NCI-H1105 (cell line): ENCODE measurements around the gene PRPS2.
A peak's percentile ranks its signal among the peaks of the same experiment; 100 is the strongest.

Experiments used
- DNase-seq: peaks from one replicate; lab custom pipeline; 2025; lab: John Stamatoyannopoulos, UW

The PRPS2 gene

DNA sequence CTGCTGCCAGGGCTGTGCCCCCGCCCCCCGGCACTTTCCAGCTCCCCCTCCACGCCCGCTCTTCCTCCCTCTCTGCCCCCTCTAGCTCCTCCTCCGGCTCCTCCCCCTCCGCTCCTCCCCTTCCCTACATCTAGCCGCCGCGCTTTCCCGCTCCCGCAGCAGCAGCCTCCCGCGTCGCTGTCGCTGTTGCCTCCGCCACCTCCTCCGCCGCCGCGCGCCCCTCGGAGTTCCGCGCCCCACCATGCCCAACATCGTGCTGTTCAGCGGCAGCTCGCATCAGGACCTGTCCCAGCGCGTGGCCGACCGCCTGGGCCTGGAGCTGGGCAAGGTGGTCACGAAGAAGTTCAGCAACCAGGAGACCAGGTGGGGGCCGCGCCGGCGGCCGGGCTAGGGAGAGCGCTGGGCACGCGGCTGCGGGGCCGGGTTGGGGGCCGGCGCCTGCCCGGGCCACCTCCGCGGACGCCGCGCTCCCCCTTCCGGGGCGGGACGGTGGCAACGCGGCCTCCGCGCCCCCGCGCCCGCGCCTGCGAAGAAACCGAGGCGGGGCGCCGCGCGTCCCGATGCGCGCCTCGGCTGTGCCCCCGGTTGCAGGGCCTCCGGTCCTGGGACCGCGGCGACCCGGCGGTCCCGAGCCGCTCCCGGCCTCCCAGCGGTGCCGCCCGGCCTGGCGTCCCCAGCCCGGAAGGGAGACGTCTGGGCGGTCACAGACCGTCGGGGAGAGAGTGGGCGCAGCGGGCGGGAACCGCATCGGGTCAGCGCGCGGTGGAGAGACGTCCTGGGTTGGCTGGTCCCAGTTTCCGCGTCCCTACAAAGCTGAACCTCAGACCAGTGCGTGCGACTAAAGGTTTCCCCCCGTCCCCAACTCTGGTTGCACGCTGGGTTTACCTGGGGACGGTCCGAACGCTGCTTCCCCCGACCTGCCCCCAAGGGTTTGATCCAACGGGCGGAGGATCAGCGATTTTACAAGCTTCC, at the start of gene PRPS2:
Gene PRPS2, plus strand, starts transcription at position 156 of the 972 bp plus-strand sequence. Its CDS starts 86 bp downstream, at position 242.
- peak; percentile 57 for DNase-seq

DNA sequence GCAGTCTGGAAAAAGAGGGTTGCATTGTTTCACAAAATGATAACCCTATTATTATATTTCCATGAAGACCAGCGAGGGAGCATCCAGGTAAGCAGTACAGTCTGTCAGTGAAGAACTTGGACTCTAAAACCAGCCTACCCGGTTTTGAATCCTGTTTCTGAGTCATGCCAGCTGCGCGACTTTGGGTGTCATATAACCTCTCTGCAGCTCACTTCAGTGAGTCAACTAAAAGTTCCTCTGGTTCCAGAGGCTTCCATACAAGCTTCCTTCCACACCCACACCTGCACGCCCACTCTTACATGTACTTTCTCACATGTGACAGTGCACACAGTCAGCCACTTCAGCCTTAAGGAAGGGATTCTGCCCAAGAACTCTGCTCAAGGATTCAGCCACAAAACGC, 49.8 kb upstream of the PRPS2 start:
- no peak for DNase-seq

DNA sequence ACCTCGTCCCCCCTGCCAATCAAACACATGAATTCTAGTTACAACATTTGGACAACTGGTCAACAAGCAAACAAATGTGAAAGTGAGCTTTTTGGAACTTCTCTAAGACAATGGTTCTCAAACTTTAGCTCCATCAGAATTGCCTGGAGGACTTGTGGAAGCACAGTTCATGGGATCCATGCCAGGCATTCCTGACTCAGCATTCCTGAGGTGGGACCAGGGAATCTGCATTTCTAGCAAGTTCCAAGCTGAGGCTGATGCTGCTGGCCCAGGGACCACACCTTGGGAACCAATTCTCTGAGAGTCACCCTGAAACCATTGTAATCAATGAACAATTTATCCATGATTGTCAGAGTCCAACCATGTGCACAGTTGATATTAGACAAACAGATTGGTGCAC, 43.8 kb upstream of the PRPS2 start:
- DNase-seq, result no peak

DNA sequence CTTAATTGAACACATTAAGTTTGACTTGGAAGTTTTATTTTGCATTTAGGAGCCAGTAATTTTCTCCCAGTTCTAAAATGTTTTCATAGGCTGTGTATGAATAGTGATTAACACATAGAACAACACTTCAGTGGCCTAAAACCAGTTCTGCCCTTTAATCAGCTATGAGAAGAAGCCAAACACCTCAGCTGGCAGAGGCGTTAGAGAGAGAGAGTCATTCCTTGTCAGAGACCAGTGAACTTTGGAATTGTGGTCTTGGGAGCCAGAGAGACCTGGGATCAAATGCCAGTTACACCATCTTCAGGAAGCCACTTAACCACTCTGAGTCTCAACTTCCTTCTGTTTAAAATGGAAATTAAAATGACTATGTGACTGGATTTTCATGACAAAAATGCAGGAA, 39.3 kb upstream of the PRPS2 start:
- DNase-seq, result no peak

DNA sequence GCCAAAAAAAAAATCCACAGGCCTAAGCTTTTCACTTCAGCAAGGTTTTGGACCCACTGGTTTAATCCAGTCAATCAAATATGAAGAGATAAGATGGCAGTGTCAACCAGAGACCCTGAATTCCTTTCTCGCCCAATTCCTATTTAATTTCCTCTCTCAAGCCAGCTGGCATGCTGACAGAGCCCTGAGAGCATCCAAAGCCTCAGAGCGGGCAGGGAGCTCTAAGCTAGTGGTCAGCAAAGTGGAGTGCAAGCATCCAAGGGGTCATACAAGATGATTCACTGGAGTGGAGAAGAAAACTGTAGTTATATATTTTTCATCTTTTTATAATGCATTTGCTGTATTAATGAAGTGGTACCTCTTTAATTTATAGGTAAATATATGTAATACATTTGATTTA, 37.8 kb upstream of the PRPS2 start:
- DNase-seq, result no peak

DNA sequence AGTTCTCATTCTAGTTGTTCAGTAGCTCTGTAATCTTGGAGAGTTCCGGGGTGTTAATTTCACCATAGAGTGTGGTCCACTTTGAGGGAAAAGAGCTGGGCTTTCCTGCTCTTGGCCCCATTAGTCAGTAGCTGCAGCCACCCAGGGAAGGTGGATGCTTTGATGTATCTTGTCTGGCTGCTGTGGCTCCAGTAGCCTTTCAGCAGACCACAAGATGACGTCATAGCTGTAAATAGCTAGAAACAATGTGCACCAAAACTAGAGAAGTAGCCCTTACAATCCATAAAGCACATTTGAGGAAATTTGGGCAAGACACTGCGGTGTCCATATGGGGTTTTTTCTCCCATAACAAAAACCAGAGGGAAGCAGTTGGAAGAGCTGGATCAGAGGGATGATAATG, 32.9 kb upstream of the PRPS2 start:
- DNase-seq, result no peak

DNA sequence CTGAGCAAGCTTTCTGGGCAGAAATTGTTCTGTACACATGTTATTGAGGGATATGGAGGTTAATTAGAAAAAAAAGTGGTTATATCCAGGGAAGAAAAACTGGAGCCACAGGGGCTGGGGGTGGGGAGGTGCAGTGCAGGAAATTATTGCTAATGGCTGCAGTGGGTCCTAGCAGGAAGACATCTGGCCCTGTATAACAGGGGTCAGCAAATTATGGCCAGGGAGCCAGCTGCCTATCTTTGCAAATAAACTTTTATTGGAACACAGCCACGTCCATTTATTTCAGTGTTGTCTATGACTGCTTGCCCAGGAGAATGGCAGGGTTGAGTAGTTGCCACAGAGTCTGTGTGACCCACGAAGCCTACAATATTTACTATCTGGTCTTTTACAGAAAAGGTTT, 23.4 kb upstream of the PRPS2 start:
- peak; percentile 9 for DNase-seq

DNA sequence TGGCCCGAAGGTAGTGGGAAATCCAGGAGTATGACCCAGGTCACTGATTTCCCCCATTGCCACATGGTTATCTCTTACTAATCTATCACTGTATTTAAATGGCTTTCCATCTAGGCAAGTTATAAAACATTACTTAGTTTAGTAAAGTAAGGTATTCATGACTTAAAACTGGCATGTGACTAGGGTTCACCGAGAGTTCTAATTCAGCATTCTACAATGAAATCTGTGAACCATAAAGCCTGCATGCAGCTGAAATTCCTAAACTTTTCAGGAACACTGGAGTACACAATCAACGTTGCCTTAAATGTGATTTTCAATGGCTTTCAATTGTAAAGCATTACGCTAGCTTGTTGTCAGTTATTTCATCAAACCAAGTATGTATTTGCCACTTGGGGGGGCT, 22.7 kb upstream of the PRPS2 start:
- no peak for DNase-seq

DNA sequence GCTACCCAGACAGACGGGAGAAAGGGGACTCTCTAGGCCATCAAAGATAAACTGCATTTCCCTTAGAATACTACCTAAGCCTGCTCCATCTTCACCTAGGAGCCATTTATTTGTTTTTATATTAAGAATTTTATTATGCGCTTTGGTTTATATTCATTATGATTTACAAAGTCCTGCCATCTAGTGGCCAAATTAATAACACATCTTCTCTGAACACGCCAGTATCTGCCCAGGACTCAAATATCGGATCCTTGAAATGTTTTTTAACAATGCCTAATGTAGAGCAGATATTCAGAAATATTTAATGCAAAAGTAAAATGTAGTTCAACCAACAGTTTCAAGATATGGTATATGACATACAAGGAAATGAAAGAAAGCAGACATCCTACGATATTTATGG, 20.8 kb upstream of the PRPS2 start:
- no peak for DNase-seq

DNA sequence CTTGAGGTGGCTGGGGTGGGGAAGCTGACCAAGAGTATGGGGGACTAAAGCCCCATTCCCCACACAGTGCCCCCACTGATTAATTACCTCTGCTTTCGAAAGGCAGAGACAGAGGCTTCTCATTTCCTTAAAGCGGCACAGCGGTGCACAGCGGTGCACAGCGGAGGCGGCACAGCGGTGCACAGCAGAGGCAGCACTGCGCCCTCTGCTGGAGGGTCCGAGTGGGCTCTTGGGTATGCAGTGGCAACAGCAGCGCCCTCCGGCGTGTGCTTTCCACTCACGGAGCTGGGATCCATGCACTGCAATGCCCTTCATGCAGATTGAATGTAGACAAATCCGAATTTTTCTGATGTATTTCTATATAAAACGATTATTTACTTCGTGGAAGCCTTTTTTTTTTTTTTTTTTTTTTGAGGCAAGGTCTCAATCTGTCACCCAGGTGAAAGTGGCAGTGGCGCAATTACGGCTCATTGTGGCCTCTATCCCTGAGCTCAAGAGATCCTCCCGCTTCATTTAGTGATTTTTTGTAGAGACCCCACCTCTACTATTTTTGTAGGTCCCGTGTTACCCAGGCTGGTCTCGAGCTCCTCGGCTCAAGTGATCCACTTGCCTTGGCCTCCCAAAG, 19.7 kb upstream of the PRPS2 start:
- DNase-seq, result no peak

DNA sequence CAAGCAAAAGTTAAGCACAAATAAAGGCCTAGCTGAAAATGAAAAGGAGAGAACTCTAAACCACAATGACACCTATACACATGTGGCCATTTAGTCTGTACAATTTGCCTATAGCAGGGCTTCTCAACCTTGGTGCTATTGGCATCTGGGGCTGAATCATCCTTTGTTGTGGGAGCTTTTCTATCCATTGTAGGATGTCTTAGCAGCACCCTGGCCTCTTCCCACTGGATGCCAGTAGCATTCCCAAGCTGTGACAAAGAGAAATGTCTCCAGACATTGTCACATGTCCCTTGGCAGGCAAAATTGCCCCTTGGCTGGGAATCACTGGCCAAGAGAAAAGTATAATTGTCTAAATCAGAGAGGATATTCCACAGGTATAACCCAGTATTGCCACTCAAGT, 13.5 kb upstream of the PRPS2 start:
- DNase-seq, result no peak

DNA sequence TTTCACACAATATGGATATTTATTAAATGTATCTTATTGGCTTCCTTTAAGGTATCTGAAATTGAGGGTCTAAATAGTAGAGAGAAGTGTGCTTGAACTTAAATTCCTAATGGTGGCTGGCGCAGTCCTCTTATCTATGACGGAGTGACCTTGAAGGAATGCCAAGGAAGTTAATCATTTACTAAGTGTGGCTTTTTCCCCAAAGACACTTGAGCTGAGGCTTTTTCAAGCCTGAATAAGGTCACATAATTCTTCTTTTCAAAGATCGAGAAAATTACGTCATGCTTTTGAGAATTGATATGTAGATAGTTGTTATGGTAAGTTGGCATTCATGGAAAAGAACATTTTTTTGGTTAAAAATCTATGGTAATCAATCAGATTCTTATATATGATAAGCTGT, 11.7 kb upstream of the PRPS2 start:
- no peak for DNase-seq

DNA sequence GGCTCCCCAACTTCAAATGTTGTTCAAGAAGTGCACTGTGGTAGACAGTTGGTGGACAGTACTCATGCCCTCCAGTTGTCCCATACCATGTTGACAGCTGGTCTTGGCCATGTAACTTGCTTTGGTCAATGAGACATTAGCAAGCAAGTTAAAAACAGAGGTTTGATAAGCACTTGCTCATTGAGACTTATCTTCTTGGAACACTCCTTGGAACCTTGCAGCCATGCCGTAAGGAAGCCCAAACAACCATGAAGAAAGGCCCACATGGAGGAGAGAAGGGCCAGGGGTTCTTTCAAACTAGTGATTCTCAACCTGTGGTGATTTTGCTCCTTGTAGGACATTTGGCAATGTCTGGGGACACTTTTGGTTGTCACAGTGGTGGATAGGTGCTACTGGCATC, 2.6 kb upstream of the PRPS2 start:
- DNase-seq, result no peak

DNA sequence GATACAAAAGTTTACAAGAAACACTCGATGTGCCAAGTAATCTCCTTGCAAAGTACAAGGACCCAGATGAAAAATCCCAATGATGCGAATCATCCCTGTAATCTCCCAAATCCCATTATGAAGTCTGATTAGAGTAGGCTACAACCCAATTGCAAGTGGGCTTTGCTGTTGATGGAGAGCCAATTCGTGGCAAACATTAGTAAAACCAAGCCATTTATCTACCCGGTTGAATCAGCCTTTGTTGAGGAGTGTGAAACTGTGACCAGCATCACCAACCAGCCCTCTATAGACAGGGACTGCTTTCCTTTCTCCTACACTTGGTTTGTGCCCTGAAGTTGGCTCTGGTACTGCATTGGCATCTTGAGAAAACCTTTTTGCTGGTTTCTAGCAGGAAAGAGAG, 1.2 kb upstream of the PRPS2 start:
- DNase-seq, result no peak

DNA sequence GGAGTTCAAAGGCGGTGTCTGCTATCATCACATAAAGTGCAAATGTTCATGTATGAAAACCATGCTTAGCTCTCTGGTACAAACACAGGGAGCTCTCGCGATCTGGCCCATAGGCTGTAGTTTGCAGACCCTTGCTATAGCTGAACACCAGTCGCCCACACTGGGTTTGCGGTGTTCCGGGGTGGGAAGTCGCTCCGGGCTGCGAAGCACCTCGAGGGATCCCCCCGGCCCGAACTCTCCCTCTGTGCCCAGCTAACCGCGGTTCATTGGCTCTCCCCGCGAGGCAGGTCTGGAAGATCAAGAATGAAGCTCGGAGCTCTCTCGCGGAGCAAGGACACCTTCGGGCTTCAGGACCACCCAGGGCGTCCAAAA, 341 bp upstream of the PRPS2 start:
- no peak for DNase-seq

DNA sequence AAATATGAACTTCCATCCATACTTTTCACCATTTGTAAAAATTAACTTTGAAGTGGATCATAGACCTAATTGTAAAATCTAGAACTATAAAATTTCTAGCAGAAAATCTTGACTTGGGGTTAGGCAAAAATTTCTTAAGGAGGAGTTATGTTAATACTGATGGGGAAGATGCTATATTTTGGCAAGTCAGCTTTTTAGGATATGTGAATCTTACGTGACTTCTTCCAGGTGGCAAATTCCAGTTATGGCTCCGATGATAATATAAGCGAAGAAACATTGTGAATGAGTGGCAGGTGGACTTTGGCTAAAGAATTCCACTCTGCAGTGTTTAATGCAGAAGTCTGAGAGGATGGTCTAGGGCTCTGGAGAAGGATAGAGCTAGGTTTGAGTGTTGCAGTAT, 1.5 kb downstream of the PRPS2 start:
- no peak for DNase-seq

DNA sequence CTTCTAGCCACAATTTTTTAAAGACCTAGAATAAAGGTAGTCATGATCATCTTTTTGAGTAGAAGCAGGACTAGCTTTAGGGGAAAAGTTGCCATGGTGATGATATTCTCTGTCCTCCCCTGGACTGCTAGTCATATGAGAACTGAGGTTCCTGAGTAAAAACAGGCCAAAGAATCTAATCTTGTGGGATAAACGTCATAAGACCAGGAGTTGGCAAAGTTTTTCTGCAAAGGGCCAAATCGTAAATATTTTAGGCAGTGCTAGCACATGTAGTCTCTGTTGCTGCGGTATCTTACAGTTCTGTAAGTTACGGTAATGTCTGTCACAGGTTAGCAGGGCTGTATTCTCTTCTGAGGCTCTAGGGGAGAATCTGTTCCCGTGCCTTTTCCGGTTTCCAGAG, 3.4 kb downstream of the PRPS2 start:
- no peak for DNase-seq

DNA sequence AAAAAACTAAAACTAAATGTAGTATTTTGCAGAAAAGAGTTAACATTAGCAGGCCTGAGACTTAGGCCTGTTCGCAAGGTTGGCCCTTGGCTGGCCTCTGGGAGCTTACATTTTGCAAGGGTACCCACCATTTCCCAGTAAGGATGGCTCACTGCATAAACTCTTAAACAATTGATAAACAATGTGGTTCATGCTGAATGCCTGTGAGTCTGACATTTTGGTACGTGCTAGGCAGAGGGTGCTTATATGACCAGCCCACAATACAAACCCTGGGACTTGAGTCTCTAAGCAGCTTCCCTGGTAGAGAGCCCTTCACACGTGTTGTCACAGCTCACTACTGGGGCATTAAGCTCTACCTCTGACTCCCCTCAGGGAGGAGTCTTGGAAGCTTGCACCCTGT, 7.4 kb downstream of the PRPS2 start:
- no peak for DNase-seq

DNA sequence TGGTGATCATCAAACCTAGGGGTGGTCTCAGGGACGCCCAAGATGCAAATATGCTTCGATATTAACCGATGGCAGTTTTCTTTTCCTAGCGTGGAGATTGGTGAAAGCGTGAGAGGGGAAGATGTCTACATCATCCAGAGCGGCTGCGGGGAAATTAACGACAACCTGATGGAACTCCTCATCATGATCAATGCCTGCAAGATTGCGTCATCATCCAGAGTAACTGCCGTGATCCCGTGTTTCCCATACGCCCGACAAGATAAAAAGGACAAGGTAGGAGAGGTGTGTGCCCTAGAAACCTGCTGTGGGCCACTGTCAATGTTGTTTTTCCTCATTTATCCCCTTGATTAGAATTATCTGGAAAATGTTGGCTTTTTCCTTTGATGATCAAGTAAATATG, 7.9 kb downstream of the PRPS2 start:
- DNase-seq, result no peak

DNA sequence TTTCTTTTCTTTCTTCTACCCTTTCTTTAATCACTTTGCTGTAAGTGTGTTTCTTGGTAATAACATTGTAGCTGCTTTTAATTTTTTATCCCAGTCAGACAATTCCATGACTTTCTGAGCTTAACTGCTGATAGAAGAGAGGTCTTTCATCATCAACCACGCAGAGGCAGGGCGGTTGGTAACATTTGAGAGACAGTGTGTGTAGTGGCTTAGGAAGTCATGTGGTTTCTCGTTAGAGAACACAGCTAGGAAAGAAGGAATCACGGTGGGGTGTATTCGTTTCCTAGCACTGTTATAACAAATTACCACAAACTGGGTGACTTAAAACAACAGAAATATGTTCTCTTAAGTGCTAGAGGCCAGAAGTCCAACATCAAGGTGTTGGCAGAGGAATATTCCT, 11.5 kb downstream of the PRPS2 start:
- DNase-seq, result no peak

DNA sequence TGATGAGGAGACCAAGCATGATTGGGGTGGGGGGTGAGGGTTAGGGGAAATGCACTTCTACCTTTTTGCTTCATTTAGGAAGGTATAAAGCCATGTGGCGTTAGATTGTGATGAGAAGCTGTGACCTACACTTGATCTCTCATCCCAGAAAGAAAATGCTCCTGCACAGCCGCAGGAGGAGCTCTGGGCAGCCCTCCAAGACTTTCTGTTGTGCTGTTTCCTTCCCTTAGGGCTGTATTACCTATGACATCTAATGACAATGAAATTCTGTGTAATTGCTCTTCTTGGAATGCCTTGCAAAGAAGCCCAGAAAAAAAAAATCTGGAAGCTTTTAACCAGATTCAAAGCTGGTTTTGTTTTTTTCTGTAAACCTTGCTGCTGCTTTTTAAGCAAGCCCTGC, 13.4 kb downstream of the PRPS2 start:
- no peak for DNase-seq

DNA sequence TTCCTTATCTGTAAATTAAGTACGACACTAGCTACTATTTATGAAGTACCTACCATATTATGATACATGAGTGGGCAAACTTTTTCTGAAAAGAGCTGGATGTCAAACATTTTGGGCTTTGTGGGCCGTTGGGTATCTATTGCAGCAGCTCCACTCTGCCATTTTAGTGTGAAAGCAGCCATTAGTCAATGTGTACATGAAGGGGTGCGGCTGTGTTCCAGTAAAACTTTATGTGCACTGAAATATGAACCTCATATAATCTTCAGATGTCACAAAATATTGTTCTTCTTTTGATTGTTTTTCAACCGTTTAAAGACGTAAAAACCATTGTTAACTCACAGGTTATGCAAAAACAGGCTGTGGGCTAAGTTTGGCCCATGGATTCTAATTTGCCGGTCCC, 14.1 kb downstream of the PRPS2 start:
- no peak for DNase-seq

DNA sequence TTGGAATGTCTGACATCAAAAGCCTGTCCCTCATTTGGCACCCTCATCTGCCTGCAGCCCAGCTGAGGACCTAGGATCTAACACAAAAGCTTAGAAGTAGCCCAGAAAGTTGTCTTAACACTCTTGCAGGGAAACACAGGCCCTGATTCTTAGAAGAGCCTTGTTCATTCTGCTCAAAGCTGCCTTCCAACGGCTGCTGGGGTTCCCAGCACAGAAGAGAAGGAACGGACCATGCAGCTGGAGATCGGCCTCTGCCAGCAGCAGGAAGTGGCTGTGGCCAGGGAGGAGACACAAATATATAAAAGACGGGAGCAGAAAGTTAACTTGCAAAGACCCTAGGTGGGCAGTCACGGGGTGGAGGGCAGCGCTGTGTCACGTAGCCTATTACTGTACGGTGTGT, 20.4 kb downstream of the PRPS2 start:
- no peak for DNase-seq

DNA sequence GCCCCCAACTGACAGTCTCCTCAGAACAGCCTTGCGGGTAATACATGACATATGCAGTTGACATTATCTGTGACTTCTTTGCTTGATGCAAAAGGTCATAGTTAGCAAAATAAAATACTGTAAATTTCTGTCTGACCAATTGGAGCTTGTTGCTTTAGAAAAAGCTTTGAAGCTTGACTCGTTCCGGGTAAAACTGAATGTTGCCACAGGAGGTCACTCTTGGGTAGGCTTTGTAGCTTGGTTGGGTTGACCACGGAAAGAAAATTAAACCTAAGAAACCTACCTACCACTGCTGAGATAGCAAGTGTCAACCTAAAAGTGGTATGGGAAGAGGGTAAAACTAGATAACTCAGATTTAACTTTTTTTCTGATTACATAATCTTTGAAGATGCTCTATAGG, 23.2 kb downstream of the PRPS2 start:
- DNase-seq, result peak; percentile 23
